Measurements from ENCODE around the gene DNAI2.
"Not testable (repeated sequence)": the region's sequence is repeated elsewhere in the genome, so short reads cannot be mapped to it uniquely, and the experiment has no call there.

The DNAI2 gene

DNA sequence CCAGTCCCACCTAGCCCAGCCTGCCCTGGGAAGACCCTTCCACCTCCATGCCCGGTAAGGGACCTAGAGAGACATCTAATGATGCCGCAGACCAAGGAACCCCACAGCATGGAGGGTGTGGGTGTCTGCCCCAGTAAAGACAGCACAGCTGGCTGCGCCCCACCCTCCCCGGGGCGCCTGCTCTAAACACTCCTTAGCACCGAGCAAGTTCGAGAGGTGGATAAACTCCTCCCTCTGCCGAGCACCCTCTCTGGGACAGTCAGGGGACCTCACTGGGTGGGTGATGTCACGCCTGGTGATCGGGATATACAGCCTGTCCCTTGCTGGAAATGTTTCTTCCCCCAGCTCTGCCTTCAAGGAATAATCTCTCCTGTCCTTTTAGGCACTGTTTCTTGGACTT is 16.7 kb upstream of the DNAI2 start:
- Histone ChIP-seq H3K4me1 (ENCODE audit: low read depth, poor library complexity, severe bottlenecking) (no peaks in the 10 kb centered on the region), H3K79me2 (ENCODE audit: insufficient read depth, low read depth) (no peaks in the 10 kb centered on the region), H3K4me2 (no peak overlapping the region), H2AFZ (ENCODE audit: low read depth) (no peak overlapping the region), H3K36me3 (ENCODE audit: insufficient read depth) (no peaks in the 10 kb centered on the region), H4K20me1 (ENCODE audit: insufficient read depth) (no peaks in the 10 kb centered on the region), H3K9ac (no peak overlapping the region), H3K27ac (no peak overlapping the region), H3K4me3 (IDR thresholded peaks at IDR 0.05; ENCODE audit: insufficient read depth, low read depth, low read length) (no peak overlapping the region), H3K27me3 (ENCODE audit: insufficient read depth, low read depth) (no peaks in the 10 kb centered on the region)
- TF ChIP-seq, protein P1, sequence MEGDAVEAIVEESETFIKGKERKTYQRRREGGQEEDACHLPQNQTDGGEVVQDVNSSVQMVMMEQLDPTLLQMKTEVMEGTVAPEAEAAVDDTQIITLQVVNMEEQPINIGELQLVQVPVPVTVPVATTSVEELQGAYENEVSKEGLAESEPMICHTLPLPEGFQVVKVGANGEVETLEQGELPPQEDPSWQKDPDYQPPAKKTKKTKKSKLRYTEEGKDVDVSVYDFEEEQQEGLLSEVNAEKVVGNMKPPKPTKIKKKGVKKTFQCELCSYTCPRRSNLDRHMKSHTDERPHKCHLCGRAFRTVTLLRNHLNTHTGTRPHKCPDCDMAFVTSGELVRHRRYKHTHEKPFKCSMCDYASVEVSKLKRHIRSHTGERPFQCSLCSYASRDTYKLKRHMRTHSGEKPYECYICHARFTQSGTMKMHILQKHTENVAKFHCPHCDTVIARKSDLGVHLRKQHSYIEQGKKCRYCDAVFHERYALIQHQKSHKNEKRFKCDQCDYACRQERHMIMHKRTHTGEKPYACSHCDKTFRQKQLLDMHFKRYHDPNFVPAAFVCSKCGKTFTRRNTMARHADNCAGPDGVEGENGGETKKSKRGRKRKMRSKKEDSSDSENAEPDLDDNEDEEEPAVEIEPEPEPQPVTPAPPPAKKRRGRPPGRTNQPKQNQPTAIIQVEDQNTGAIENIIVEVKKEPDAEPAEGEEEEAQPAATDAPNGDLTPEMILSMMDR (conservative IDR thresholded peaks at IDR 0.05; ENCODE audit: low read depth, low read length): no peak

DNA sequence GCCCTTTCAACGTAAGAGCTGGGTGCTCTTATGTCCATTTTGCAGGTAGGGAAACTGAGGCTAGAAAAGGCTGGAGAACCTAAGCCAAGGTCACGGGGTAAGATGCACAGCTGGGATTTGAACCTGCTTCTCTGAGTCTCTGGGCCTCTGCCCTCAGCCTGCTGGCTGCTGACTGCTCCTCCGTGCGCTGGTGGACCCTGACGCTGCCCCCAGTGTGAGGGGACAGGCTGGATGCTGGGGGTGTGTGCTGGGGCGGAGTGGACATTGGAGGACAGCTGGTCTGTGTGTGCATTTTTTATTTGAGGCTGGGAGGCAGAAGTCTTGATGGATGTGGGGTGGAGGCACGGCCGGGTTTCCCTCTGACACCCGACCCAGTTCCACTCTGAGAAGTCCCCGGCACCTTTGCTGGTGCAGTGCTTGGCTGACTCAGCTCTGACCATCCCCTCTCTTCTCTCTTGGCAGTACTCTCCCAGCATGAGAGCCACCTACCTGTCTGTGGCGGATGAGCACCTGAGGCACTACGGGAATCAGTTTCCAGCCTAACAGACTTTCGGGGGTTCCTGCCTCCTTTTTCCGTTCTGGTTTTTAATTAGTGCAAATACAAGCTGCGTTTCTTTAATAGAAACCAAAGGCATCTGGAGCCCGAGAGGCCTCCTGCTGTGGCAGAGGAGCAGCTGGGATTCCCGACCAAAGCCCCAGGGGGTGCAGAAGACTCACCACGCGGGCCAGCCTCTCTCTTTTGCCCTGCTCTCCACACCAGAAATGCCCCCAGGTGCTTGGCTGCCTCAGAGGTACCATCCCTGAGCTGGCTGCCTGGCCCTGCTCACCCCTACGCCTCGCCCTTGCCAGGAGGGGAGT is 14.1 kb upstream of the DNAI2 start:
- H3K4me2 ChIP-seq: no peak overlapping the region

DNA sequence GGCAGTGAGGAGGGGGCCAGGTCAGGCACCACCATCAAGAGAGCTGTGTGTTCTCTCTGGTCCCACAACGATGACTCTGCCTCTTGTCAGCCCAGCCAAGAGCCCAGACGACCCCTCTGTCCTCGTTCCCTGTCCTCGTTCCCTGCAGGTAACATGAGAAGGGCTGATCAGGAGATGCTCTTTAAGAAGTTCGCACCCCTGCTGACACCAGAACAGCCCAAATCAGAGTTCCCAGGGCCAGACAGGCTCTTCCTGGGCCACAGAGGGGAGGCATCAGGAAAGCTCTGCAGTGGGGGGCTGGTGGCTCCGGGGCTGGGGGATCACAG is 13.5 kb upstream of the DNAI2 start:
- Histone ChIP-seq H3K27me3 (ENCODE audit: insufficient read depth, low read depth) (no peaks in the 10 kb centered on the region; the same call in 1 of the 2 replicates), H4K20me1 (ENCODE audit: insufficient read depth) (no peaks in the 10 kb centered on the region), H3K27ac (no peak overlapping the region), H3K4me1 (ENCODE audit: low read depth, poor library complexity, severe bottlenecking) (no peaks in the 10 kb centered on the region), H2AFZ (ENCODE audit: low read depth) (no peak overlapping the region), H3K79me2 (ENCODE audit: insufficient read depth, low read depth) (no peaks in the 10 kb centered on the region), H3K4me2 (no peak overlapping the region), H3K4me3 (IDR thresholded peaks at IDR 0.05; ENCODE audit: insufficient read depth, low read depth, low read length) (no peak overlapping the region), H3K9ac (no peak overlapping the region), H3K36me3 (ENCODE audit: insufficient read depth) (no peaks in the 10 kb centered on the region)
- TF ChIP-seq, protein P1 (conservative IDR thresholded peaks at IDR 0.05; ENCODE audit: low read depth, low read length): no peak

More for the DNA sequence above, 14.1 kb upstream of the DNAI2 start:
- Histone ChIP-seq H3K27ac (no peak overlapping the region), H4K20me1 (ENCODE audit: insufficient read depth) (no peaks in the 10 kb centered on the region), H3K36me3 (ENCODE audit: insufficient read depth) (no peaks in the 10 kb centered on the region), H3K79me2 (ENCODE audit: insufficient read depth, low read depth) (no peaks in the 10 kb centered on the region), H2AFZ (ENCODE audit: low read depth) (no peak overlapping the region), H3K4me1 (ENCODE audit: low read depth, poor library complexity, severe bottlenecking) (no peaks in the 10 kb centered on the region), H3K4me3 (IDR thresholded peaks at IDR 0.05; ENCODE audit: insufficient read depth, low read depth, low read length) (no peak overlapping the region), H3K27me3 (ENCODE audit: insufficient read depth, low read depth) (no peaks in the 10 kb centered on the region; the same call in 1 of the 2 replicates), H3K9ac (no peak overlapping the region)
- TF ChIP-seq, protein P1 (conservative IDR thresholded peaks at IDR 0.05; ENCODE audit: low read depth, low read length): no peak

DNA sequence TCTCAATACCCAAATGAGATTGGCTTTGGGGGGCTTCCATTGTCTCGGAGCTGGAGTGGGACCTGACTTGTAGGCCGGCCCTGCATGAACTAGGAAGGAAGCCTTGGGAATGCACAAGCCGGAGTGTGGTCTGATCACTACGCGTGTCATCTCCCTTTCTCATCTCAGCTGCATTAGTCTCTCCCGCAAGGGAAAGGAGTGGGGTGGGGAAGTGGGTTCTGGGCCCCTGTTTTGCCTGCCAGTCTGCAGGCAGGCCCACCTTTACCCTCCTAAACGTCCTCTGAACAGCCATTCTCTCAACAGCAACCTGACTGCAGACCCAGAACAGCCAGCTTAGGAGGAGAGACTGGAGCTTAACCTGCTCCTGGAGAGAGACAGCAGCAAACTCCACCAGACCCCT is 11.4 kb upstream of the DNAI2 start:
- H3K9ac ChIP-seq: no peak overlapping the region
- no peaks in the 10 kb centered on the region for H4K20me1 ChIP-seq (ENCODE audit: insufficient read depth)
- no peaks in the 10 kb centered on the region for H3K4me1 ChIP-seq (ENCODE audit: low read depth, poor library complexity, severe bottlenecking)
- H3K79me2 ChIP-seq (ENCODE audit: insufficient read depth, low read depth): no peaks in the 10 kb centered on the region
- H3K36me3 ChIP-seq (ENCODE audit: insufficient read depth): no peaks in the 10 kb centered on the region
- H3K27me3 ChIP-seq (ENCODE audit: insufficient read depth, low read depth): peaks cover 11% of the 10 kb centered on the region; the same call in 1 of the 2 replicates
- no peak overlapping the region for H3K4me2 ChIP-seq
- H2AFZ ChIP-seq (ENCODE audit: low read depth): no peak overlapping the region
- no peak overlapping the region for H3K27ac ChIP-seq
- TF ChIP-seq, protein P1 (conservative IDR thresholded peaks at IDR 0.05; ENCODE audit: low read depth, low read length): no peak
- H3K4me3 ChIP-seq (IDR thresholded peaks at IDR 0.05; ENCODE audit: insufficient read depth, low read depth, low read length): no peak overlapping the region

DNA sequence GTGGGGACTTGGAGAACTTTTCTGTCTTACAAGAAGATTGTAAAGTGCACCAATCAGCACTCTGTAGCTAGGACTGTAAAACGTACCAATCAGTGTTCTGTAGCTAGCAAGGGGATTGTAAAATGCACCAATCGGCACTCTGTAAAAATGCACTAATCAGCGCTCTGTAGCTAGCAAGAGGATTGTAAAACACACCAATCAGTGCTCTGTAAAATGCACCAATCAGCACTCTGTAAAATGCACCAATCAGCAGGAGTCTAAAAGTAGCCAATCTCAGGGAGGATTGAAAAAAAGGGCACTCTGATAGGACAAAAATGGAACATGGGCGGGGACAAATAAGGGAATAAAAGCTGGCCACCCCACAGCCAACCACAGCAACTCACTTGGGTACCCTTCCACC is 7.0 kb upstream of the DNAI2 start:
- H3K4me3 ChIP-seq (IDR thresholded peaks at IDR 0.05; ENCODE audit: insufficient read depth, low read depth, low read length); H3K79me2 ChIP-seq (ENCODE audit: insufficient read depth, low read depth); H3K27ac ChIP-seq; H4K20me1 ChIP-seq (ENCODE audit: insufficient read depth); H3K36me3 ChIP-seq (ENCODE audit: insufficient read depth); H3K9ac ChIP-seq; H2AFZ ChIP-seq (ENCODE audit: low read depth); H3K4me2 ChIP-seq; H3K4me1 ChIP-seq (ENCODE audit: low read depth, poor library complexity, severe bottlenecking): not testable (repeated sequence)
- H3K27me3 ChIP-seq (ENCODE audit: insufficient read depth, low read depth): peaks cover 45% of the 10 kb centered on the region
